ENCODE measurements around the gene JAZF1. TPM values are rescaled to one million over a fixed set of nuclear protein-coding genes. Genes with fewer than 3 reads are reported as not detected.

Gene JAZF1
- total RNA-seq, 4 donors from 2014 or later = 27.8 to 36.5 (median 30.5) TPM

DNA sequence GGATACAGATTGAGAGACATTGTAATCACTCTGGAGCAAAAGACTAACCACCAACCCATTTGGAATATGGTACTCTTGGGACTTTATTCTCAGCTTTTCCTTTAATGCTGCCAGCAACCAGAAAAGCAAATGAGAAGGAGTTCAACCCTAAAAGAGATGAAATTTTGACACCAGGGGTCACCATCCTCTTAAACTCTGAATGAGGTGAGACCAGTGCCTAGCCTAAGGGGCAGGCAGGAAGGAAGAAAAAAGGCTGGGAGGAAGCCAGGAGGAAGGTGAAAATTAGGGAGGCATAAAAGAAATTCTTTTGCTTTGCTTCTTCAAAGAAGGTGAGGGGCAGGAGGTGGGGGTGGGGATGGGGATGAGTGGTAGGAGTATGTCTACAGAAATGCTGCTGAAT is 135.8 kb downstream of the JAZF1 start:
- Histone ChIP-seq H3K27ac (no peak overlapping the region), H3K4me1 (peaks cover 0 to 5% (median 3%) of the 10 kb centered on the region in 3 donors), H3K9me3 (no peaks in the 10 kb centered on the region), H3K27me3 (no peaks in the 10 kb centered on the region), H3K4me3 (no peak overlapping the region), H3K36me3 (no peaks in the 10 kb centered on the region)
- ATAC-seq = no peak
- TF ChIP-seq POLR2A (IDR thresholded peaks at IDR 0.05) (no peak), EP300 (IDR thresholded peaks at IDR 0.05) (no peak), POLR2AphosphoS5 (IDR thresholded peaks at IDR 0.05) (no peak)
- TF ChIP-seq, protein P1, sequence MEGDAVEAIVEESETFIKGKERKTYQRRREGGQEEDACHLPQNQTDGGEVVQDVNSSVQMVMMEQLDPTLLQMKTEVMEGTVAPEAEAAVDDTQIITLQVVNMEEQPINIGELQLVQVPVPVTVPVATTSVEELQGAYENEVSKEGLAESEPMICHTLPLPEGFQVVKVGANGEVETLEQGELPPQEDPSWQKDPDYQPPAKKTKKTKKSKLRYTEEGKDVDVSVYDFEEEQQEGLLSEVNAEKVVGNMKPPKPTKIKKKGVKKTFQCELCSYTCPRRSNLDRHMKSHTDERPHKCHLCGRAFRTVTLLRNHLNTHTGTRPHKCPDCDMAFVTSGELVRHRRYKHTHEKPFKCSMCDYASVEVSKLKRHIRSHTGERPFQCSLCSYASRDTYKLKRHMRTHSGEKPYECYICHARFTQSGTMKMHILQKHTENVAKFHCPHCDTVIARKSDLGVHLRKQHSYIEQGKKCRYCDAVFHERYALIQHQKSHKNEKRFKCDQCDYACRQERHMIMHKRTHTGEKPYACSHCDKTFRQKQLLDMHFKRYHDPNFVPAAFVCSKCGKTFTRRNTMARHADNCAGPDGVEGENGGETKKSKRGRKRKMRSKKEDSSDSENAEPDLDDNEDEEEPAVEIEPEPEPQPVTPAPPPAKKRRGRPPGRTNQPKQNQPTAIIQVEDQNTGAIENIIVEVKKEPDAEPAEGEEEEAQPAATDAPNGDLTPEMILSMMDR (IDR thresholded peaks at IDR 0.05) = no peak

DNA sequence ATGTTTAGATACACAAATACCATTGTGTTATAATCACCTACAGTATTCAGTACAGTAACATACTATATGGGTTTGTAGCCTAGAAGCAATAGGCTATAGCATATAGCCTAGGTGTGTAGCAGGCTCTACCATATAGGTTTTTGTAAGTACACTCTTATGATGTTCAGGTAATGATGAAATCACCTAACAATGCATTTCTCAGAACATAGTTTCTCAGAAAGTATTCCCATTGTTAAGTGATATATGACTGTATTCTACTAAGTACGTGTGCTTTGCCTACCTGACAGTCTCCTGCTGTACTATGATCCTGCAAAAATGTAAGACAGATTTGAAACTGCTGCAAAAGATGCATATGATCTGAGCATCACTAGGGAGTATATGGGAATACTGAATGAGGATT is 137.9 kb downstream of the JAZF1 start:
- TF ChIP-seq POLR2AphosphoS5 (IDR thresholded peaks at IDR 0.05) (no peak), EP300 (IDR thresholded peaks at IDR 0.05) (no peak), POLR2A (IDR thresholded peaks at IDR 0.05) (no peak)
- TF ChIP-seq, protein P1 (IDR thresholded peaks at IDR 0.05) = no peak
- WGBS, 2 donors (ENCODE audit: low coverage in 1 of 2) = 90% methylated on average over 1 of the region's 1 CpG; no CpG with 5 or more reads in 1 of the 2 donors
- Histone ChIP-seq H3K36me3 (no peaks in the 10 kb centered on the region), H3K4me3 (no peak overlapping the region), H3K27me3 (no peaks in the 10 kb centered on the region), H3K4me1 (peaks cover 3 to 21% (median 8%) of the 10 kb centered on the region in 3 donors), H3K9me3 (no peaks in the 10 kb centered on the region), H3K27ac (no peak overlapping the region)
- no peak for ATAC-seq

DNA sequence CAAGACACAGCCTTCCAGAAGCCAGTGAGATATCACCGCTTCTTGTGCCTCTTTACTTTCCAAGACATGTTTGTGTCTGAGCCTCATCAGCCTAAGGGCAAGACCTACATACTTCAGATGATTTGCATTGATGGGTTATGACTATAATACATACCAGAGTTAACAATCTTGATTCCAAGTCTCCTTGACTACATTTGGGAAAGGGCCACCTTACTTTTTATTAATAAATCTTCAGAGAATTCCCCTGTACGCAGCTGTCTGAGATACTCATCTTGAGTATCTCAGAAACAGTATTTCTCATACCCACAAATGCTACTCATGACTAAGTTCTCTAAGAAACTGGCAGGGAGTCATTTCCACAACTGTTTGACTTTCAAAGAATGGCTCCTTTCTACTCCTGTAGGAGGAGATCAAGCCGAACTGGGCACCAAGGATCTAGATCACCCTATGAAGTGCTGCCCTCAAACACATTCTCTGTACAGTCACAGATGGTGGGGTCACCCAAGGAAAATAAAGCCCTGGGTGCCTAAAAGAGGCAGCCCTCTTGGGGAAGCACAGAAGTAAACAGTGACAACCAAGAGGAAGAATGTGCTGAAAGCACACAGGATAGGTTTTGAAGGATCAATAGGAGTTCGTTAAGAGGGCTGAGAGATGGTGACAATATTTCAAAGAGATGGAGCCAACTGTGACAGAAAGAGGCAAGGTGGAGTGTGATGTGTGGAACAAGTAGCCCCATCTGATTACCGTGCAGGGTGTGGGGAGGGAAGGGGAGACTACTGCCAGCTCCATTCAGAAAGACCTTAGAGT is 138.9 kb downstream of the JAZF1 start:
- TF ChIP-seq EP300 (IDR thresholded peaks at IDR 0.05) (no peak), POLR2AphosphoS5 (IDR thresholded peaks at IDR 0.05) (no peak), POLR2A (IDR thresholded peaks at IDR 0.05) (no peak)
- TF ChIP-seq, protein P1 (IDR thresholded peaks at IDR 0.05) = no peak
- ATAC-seq = peak; percentile 29
- no peaks in the 10 kb centered on the region for H3K36me3 ChIP-seq
- H3K27ac ChIP-seq = peak overlapping the region in 2 of 4 donors; percentile 33 to 46
- H3K4me1 ChIP-seq = peaks cover 9 to 31% (median 11%) of the 10 kb centered on the region in 3 donors
- WGBS, 2 donors (ENCODE audit: low coverage in 1 of 2) = 55 to 70% methylated on average over 5 of the region's 5 CpGs
- no peaks in the 10 kb centered on the region for H3K27me3 ChIP-seq
- no peaks in the 10 kb centered on the region for H3K9me3 ChIP-seq
- no peak overlapping the region for H3K4me3 ChIP-seq

DNA sequence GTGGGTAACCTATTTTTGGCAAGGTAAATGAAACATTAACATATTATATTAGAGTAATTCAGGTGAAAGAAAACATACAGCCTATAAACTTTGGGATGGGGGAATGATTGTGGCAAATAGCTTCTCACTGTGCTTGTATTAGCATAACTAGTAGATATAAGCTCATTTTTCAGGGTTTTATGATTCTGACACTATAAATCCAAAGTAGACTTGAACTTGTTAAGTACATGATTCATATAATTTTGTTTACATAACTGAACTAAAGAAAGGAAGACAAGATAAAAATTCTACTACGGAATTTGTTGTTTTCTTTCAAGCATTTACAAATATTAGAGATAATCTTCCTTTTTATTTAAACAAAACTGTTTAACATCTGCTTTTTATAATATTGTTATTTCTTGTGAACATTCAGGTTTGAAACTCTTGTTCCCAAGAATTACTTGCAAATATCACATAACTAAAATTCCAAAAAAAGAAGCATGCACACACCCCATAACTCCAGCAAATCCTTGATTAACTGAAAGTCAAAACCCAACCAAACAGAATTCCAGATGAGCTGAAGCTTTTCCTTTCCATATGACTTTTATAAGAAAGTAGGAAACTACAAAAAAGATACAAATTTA is 142.3 kb downstream of the JAZF1 start:
- H3K4me3 ChIP-seq = no peak overlapping the region
- no peaks in the 10 kb centered on the region for H3K9me3 ChIP-seq
- peaks cover 16 to 60% (median 17%) of the 10 kb centered on the region in 3 donors for H3K4me1 ChIP-seq
- peak overlapping the region; percentile 70 to 85 (median 77) for H3K27ac ChIP-seq
- no peaks in the 10 kb centered on the region for H3K27me3 ChIP-seq
- TF ChIP-seq, protein P1 (IDR thresholded peaks at IDR 0.05) = no peak
- TF ChIP-seq POLR2A (IDR thresholded peaks at IDR 0.05) (no peak), EP300 (IDR thresholded peaks at IDR 0.05) (no peak), POLR2AphosphoS5 (IDR thresholded peaks at IDR 0.05) (no peak)
- 14 to 32% methylated on average over 1 of the region's 1 CpG for WGBS, 2 donors (ENCODE audit: low coverage in 1 of 2)
- ATAC-seq = no peak
- no peaks in the 10 kb centered on the region for H3K36me3 ChIP-seq

Measured in gastroesophageal sphincter (tissue), 4 donors.